GM18873 (cell line): Measurements from ENCODE around the gene ZFP1.
"Not testable (repeated sequence)": the region's sequence is repeated elsewhere in the genome, so short reads cannot be mapped to it uniquely, and the experiment has no call there.

Source experiments
- ATAC-seq: cut with Tn5 transposase; IDR thresholded peaks from one replicate; pipeline ENCODE4 v1.9.1; 2021; ENCODE audit warnings: mild to moderate bottlenecking, moderate library complexity, moderate number of reproducible peaks; ENCODE audit not compliant: unreplicated experiment, low FRiP score

The ZFP1 gene

DNA sequence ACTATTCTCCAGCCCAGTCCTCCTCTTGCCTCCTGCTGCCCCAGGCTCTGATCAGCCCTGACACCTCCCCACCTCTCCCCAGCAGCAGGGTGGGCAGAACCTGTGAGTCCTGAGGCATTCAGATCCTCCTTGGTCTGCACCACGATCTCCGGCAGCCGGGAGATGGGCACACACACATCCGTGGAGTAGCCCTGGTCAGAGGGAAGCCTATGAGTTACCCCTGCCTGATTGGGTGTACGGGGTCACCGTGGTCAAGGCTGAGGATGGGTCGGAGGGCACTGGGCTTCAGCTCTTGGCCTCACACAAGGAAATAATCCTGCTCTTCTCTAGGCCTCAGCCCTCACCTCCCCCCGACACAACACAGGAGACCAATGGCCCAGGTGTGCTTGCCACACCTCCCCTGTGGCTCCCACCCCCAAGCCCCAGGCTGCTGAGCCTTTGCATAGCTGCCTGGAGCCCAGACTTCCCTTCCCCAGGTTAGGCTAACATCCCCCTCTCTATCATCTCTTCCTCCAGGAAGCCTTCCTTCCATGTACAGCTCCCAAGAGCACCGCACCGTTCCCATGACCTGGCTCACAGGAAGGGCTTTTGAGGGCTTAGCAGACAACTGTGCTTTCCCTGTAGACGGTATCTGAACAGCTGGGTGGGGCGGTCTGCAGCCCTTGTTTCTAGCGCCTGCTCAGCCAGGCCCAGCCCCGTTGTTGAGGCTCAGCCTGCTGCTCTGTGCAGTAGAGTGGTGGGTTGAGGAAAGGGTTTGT lies 35.4 kb upstream of the ZFP1 start:
- ATAC-seq: no peak

GRCh38 chr16:75113541-75114121 lies 34.7 kb upstream of the ZFP1 start:
- no peak for ATAC-seq

- no peak for ATAC-seq
These were observed 34.0 kb upstream of the ZFP1 start for GRCh38 chr16:75114179-75114945.

- ATAC-seq: no peak
These were observed 33.1 kb upstream of the ZFP1 start for GRCh38 chr16:75114946-75115825.

DNA sequence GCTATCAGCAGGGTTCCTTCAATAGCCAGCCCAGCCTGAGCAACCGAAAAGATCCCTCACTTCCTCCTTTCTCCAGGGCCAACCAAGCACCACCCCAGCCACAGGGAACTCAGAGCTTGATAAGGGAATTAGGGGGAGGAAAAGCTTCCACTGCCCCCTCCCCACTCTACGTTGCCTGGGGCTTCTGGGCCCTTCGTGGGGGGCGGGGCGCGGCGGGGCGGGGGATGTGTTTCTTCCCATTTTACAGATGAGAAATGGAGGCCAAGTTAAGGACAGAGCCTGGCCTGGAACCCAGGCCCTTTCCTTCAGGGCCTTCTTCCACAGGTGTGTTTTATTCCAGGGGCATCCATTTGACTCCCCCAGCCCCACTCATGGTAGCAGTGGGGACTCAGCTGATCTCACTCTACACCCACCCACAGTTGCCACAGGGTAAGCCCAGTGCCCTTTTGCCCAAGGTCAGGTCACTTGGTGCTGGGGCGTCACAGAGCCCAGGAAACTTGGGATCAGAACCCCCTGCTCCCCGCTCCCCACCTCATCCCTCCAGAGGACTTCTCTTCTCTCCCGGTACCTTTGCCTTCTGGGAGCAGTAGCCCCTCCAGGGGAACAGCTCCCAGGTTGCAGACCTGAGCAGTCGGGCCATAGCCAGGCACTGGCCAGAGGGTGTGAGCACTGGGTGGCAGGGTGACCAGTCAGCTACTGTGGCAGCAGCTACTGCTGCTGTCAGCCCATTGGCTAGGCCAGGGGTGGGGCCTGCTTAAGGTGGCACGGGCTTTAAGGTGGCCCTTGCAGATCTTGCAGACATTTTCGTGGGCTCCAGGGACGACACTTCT lies 32.0 kb upstream of the ZFP1 start, which contains the start of gene LDHD:
Gene LDHD (minus strand): TSS at position 700 of the 830 bp plus-strand sequence. CDS start 60 bp downstream, at position 640.
- ATAC-seq: no peak

DNA sequence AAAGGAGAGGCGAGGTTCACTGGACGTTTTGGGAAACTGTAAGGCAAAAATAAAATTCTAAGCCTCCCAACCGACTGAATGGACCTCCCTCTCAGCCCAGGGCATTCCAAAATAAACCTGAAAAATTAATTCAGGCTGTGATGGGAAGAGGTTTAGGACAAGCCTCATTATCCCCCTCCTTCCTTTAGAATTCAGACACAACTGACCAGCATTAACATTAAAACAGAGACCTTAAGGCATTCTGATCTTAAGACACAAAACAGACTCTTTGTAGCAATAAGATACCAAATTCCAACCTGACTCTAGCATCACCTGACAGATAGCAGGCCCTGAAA lies 31.4 kb upstream of the ZFP1 start:
- ATAC-seq: no peak

- ATAC-seq: no peak
These were observed 29.3 kb upstream of the ZFP1 start for GRCh38 chr16:75118943-75119539.

GRCh38 chr16:75120253-75120652 lies 28.1 kb upstream of the ZFP1 start:
- ATAC-seq: no peak

DNA sequence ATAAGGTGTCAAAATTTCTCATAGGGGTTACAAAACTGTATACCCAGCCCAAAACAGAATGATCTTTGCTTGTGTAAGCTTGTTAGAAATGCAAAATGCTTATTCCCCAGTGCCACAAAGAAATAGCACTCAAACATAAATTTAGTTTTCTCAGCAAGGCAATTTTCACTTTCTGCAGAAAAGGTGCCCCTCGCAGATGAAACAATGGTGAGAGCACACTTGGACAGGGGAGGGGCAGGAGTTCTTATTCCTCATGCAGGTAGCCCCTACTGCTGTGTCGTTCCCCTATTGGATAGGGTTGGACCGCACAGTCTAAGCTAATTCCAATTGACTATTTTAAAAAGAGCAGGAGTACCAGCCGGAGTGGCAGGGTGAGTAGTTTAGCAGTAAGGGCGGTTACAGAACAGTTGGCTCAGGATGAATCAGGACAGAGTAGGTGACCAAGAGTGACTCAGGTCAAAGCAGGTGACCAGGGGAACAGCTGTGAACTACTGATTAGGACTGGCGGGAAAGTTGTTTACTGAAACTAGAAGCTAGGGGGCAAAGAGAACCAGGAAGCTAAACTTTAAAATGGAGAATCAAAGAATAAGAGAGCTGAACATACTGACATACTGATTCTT lies 26.3 kb upstream of the ZFP1 start:
- no peak for ATAC-seq

DNA sequence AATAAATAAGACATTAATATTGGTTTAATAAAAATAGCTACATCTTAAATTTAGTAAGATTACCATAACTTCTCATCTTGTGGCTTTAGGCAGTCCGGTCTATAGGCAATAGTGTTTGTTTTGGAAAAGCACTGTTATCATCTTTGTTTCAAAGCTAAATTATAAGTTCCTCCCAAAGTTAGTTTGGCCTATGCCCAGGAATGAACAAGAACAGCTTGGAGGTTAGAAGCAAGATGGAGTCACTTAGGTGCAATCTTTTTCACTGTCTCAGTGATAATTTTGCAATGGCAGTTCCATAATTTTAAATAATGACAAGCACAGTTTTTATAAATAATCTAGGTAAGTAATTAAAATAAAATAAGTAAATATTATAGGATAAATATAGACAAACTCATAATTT lies 25.7 kb upstream of the ZFP1 start:
- no peak for ATAC-seq

GRCh38 chr16:75127713-75128415 lies 20.5 kb upstream of the ZFP1 start:
- ATAC-seq: no peak

DNA sequence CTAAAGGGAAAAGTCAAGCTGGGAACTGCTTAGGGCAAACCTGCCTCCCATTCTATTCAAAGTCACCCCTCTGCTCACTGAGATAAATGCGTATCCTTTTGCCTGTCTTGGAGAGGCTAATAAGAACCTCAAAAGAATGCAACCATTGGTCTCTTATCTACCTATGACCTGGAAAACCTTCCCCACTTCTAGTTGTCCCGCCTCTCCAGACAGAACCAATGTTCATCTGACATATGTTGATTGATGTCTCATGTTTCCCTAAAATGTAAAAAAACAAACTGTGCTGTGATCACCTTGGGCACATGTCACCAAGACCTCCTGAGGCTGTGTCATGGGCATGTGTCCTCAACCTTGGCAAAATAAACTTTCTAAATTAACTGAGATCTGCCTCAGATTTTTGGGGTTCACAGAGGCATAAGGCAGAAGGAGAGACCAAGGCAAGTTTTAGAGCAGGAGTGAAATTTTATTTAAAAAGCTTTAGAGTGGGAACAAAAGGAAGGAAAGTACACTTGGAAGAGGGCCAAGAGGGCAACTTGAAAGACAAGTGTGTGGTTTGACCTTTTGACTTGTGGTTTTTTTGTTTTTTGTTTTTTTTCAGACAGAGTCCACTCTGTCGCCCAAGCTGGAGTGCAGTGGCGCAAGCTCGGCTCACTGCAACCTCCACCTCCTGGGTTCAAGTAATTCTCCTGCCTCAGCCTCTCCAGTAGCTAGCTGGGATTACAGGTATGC lies 18.7 kb upstream of the ZFP1 start:
- ATAC-seq: not testable (repeated sequence)

DNA sequence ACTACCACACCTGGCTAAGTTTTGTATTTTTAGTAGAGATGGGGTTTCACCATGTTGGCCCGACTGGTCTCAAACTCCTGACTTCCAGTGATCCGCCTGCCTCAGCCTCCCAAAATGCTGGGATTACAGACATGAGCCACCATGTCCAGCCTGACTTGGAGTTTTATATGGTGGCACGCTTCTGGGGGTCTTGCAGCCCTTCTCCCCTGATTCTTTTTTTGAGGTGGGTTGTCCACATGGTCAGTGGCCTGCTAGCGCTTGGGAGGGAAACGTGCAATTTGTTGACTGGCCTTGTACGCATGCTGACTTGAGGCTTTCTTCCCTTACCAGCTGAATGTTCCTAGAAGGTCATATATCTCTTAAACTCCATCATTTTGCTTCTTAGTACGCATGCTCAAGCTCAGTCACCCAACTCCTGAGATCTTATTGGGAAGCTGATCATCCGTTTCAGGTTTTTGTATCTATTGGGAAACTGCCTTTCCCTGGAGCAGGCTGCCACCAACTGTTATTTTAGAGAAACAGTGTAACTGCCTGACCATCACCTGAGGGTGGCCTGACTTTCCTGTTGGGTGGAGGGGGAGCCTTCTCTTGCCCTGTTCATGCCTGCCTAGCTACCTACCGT lies 18.1 kb upstream of the ZFP1 start:
- no peak for ATAC-seq

DNA sequence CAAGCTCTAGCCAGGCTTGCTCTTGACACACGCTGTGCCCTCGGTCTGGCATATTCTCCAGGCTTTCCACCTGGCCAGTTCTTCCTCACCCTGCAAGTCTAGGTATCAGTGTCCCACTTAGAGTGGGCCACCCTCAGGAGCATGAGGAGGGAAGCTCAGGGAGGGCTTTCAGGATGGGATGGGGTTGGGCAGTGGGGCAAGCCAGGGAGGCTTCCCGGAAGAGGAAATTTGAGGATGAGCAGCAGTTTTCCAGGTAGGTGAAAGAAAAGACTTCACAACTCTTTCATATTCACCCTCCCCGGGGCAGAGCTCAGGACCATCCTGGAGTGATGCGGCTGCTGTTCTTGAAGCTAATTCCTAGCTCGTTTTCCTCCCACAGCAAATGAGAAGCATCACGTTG lies 17.2 kb upstream of the ZFP1 start:
- ATAC-seq: no peak

DNA sequence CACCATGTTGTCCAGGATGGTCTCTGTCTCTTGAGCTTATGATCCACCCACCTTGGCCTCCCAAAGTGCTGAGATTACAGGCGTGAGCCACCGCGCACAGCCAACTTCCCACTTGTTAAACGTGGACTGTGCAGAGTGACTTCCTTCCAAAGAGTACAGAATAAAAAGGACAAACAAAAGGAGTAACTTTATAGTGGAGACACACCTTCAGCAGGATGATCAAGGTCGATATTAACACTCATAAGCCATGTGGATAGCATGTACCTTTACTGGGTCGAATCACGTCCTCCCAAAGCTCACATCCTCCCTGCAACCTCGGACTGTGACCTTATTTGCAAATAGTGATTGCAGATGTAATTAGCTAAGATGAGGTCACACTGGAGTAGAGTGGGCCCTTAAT lies 10.1 kb upstream of the ZFP1 start:
- ATAC-seq: no peak

DNA sequence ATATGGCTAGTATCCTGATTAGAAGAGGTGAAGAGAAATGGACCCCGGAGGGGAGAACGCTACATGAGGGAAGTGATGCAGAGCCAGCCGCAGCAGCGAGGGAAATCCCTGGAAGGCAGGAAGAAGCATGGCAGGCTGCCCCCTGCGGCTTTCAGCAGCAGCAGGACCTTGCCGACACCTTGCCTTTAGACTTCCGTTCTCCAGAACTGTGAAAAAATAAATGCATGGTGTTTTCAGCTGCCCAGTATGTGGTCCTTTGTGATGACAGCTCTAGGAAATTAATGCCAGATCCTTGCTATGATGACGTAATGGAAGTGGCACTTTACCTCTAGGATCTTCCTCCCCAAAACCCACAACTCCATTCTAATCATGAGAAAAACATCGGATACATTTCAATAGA lies 9.7 kb upstream of the ZFP1 start:
- ATAC-seq: no peak

DNA sequence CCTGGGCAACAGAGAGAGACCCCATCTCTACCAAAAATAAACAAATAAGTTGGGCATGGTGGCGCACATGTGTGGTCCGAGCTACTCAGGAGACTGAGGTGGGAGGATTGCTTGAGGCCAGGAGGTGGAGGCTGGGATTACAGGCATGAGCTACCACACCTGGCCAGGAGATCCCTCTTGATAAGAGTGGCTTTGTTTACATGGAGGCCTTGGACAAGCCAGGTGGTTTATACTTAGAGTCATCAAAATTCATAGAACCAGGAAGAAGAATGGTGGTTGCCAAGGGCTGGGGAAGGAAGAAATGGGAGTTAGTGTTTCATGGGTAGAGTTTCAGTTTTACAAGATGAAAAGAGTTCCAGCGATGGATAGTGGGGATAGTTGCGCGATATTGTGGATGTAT lies 8.8 kb upstream of the ZFP1 start:
- no peak for ATAC-seq
